OCI-LY3 (cell line): ENCODE results near the gene HOXA11.

Experiments
- CTCF ChIP-seq: fragments of 200-600, 300-600 bp; sonication (generic); IDR thresholded peaks from 2 replicates; pipeline ENCODE4 v1.5.1; 2014; ENCODE audit warnings: antibody characterized with exemption, low read length, low read depth
- EZH2phosphoT487 ChIP-seq: fragments of 200-600 bp; shearing (Covaris generic); IDR thresholded peaks from 2 replicates; pipeline ENCODE4 v1.6.1; 2018; ENCODE audit warnings: antibody characterized with exemption, mixed run types, low read depth

DNA sequence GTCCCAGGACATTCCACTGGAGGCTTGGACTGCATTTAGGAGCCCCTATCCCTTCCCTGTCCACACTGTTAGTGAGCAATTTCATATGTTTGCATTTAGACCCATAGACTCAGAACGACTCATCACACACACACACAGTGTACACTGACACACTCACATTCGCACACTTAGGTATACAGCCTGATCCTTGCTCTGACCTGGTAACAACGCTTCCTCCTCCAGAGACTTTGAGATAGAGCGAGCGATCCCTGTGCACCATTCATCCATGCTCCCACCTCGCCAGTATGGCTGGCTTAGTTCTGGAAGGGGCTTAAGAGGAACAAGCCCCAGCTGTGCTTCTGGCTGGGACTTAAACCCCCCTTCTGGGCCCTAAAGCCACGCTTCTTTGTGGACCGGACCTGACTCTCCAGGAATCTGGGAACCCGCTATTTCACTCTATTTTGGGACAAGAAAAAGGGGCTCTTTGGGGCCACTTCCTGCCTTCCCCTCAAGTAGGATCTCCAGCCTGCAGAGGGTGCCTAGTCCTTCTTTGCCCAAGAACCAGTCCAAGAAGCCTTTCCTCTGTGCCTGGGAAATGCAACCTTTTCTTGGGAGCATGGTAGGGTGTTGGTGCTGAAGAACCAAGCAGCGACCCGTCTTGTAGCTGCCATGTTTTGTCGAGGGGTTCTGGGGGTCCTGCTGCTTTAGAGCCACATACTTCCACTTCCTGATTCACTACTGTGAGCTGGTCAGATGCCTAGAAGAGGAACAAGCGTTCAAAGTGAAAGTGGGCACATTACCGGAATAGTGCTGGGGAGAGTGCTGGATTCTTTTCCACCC is 15.9 kb upstream of the HOXA11 start:
- TF ChIP-seq CTCF = no peak
- TF ChIP-seq EZH2phosphoT487 = no peak
